Brain microvascular endothelial cell (primary cell): ENCODE data around the gene RNF181.

Source experiments
- DNase-seq: peaks from one replicate; pipeline ENCODE4 v3.0.0-alpha.2; 2020
- H3K27ac ChIP-seq: fragments of 250-450 bp; sonication (Bioruptor Pico); 2 replicates; pipeline ENCODE4 v1.5.1; 2020; ENCODE audit warnings: mild to moderate bottlenecking, moderate library complexity
- H3K27me3 ChIP-seq: fragments of 250-450 bp; sonication (Bioruptor Pico); replicated peaks from 2 replicates; pipeline ENCODE4 v1.5.1; 2020; ENCODE audit warnings: mild to moderate bottlenecking
- H3K36me3 ChIP-seq: fragments of 250-450 bp; sonication (Bioruptor Pico); replicated peaks from 2 replicates; pipeline ENCODE4 v1.5.1; 2020; ENCODE audit warnings: mild to moderate bottlenecking
- H3K4me3 ChIP-seq: 2 replicates; pipeline ENCODE4 v1.5.1; 2011; ENCODE audit warnings: low read depth, mild to moderate bottlenecking, control low read depth, low read length, moderate library complexity
- in situ Hi-C: cut with HindIII; loops from 2 replicates; pipeline ENCODE4 v1.10.0; 2017; ENCODE audit warnings: low sequenced_read_pairs, low pct_ligation_motif_present
- TF ChIP-seq, protein P1 (sequence below): IDR thresholded peaks from 2 replicates; pipeline ENCODE4 v1.5.1; 2011; ENCODE audit warnings: low read depth, mild to moderate bottlenecking, moderate library complexity, low read length, control low read depth, inconsistent platforms; ENCODE audit errors: missing control alignments

The RNF181 gene

DNA sequence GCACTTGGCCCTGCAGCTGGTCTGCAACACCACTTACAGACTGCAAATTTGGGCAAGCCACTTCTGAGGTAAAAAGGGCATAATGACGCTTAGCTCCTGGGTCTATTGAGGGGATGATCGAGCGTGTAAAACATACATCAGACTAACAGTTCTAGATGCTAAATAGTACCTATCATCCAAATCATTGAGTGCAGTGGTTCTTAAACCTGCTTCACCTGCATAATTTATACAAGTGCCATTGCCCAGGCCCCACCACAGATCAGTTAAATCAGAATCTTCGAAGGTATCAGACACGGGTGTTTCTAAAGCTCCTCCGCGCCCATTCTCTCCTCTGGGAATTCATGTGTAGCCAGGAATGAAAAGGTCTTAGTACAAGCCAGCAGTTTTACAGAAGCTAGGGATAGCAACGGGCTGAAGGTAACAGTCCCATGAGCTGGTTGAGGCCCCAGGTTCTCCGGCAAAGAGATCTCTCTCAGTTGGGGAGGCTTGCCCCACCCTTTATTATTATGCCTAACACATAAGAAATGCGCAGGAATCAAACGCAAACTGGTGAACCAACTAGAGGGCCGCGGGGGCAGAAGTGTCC lies 737 bp upstream of the RNF181 start:
- no peaks in the 10 kb centered on the region for H3K27me3 ChIP-seq
- DNase-seq, result no peak
- TF ChIP-seq, protein P1, sequence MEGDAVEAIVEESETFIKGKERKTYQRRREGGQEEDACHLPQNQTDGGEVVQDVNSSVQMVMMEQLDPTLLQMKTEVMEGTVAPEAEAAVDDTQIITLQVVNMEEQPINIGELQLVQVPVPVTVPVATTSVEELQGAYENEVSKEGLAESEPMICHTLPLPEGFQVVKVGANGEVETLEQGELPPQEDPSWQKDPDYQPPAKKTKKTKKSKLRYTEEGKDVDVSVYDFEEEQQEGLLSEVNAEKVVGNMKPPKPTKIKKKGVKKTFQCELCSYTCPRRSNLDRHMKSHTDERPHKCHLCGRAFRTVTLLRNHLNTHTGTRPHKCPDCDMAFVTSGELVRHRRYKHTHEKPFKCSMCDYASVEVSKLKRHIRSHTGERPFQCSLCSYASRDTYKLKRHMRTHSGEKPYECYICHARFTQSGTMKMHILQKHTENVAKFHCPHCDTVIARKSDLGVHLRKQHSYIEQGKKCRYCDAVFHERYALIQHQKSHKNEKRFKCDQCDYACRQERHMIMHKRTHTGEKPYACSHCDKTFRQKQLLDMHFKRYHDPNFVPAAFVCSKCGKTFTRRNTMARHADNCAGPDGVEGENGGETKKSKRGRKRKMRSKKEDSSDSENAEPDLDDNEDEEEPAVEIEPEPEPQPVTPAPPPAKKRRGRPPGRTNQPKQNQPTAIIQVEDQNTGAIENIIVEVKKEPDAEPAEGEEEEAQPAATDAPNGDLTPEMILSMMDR, result no peak
- in situ Hi-C loops, result no loop called here
- H3K4me3 ChIP-seq, result peak overlapping the region; percentile 98
- H3K36me3 ChIP-seq, result peaks cover 15% of the 10 kb centered on the region
- peak overlapping the region; percentile 78 for H3K27ac ChIP-seq

DNA sequence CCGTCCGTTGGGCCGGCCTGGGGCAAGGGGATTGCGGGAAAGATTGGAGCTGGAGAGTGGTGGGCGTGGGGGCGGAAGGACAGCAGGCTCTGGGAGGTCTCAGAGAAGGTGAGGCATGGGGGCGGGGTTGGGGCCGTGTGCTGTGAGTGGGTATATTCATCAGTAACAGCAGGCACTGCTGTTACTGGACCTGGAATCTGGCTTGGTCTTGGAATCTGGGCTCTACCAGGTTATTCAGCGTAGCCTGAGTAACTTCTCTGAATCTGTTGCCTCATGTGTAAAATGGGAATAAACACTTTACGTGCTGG lies 435 bp downstream of the RNF181 start:
- H3K27ac ChIP-seq, result peak overlapping the region; percentile 78
- no peaks in the 10 kb centered on the region for H3K27me3 ChIP-seq
- H3K36me3 ChIP-seq, result peaks cover 15% of the 10 kb centered on the region
- in situ Hi-C loops, result no loop called here
- no peak for DNase-seq
- TF ChIP-seq, protein P1, result no peak
- peak overlapping the region; percentile 98 for H3K4me3 ChIP-seq

DNA sequence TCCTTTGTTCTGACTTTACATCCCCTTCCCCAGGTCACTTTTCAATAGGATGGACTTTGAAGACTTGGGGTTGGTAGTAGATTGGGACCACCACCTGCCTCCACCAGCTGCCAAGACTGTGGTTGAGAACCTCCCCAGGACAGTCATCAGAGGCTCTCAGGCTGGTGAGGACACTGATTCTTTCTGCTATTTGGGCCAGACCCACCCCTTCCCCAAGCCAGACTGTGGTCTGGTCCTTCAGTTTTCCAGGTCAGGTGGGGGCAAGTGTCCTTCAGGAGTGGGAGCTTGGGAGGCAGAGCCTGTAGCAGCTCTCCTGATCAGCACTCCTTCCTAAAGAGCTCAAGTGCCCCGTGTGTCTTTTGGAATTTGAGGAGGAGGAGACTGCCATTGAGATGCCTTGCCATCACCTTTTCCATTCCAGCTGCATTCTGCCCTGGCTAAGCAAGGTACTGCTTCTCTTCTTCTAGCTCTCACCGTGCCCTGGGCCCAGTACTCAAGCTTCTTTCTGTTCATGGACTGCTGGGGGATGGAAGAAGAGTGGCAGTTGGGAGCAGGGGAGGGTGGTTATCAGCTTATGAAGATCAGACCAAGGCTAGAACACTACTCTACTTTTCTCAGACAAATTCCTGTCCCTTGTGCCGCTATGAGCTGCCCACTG lies 1.1 kb downstream of the RNF181 start:
- H3K27ac ChIP-seq, result no peak overlapping the region
- TF ChIP-seq, protein P1, result no peak
- DNase-seq, result no peak
- peaks cover 15% of the 10 kb centered on the region for H3K36me3 ChIP-seq
- no peaks in the 10 kb centered on the region for H3K27me3 ChIP-seq
- in situ Hi-C loops, result no loop called here
- peak overlapping the region; percentile 98 for H3K4me3 ChIP-seq

DNA sequence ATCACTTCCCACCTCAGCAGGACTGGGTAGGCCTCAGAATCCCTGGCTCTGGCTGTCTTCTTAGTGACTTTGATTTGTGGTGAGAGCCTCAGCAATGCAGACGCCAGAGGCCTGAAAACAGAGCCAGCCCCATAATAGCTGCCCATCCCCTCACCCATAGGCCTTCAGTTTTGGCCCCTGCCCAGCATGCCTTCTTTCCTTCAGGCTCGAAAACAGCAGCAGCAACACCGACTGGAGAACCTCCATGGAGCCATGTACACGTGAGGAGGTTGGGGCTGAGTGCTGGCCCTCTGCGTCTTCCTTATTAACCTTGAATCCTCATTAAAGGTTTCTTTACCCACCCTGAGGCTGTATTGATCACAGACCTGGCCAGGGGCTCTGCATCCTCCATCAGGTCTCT lies 1.7 kb downstream of the RNF181 start:
- Histone ChIP-seq H3K27ac (no peak overlapping the region), H3K4me3 (no peak overlapping the region), H3K36me3 (peaks cover 15% of the 10 kb centered on the region), H3K27me3 (no peaks in the 10 kb centered on the region)
- TF ChIP-seq, protein P1, result no peak
- no peak for DNase-seq
- in situ Hi-C loops, result no loop called here

DNA sequence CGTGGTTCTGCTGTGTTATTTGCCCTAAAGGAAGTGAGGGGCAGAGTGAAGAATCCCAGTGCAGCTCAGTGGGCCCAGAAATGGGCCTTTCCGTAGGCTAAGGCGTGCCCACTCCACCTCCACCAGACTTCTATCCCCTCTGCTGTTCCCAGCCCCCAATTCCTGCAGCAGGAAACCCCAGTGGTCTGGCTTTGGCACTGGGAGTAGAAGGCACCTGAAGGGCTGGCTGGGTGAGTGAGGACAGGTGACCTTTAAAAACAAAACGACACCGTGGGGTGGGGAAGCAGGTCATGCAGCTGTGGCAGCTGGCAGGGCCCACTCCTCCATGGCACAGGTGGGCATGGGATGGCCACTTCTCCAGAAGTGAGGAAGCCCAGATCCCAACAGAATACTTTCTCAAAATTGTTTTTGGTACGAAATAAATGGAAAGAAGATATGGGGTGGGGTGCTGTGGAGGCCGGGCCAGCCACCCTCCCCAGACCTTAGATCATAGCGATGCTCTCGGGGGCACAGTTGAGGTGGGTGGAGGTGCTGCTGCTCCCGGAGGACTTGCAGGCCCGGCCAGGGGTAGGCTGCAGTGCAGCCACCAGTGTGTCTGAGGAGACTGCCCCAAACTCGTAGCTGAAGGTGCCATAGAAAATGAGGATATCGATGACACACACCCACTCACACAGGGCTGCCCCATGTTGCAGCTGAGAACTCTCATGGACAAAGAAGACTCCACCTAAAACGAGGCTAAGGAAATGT lies 3.2 kb downstream of the RNF181 start:
- DNase-seq, result no peak
- Histone ChIP-seq H3K27me3 (no peaks in the 10 kb centered on the region), H3K4me3 (no peak overlapping the region), H3K36me3 (peaks cover 15% of the 10 kb centered on the region), H3K27ac (no peak overlapping the region)
- in situ Hi-C loops, result no loop called here
- TF ChIP-seq, protein P1, result no peak
